Activated gamma-delta T cell (primary cell): ENCODE measurements around the gene MAGI2.

Source experiments
- DNase-seq: peaks from one replicate; lab custom pipeline; 2025; lab: John Stamatoyannopoulos, UW

Gene MAGI2

GRCh38 chr7:78489476-78490240 lies 963.8 kb downstream of the MAGI2 start:
- DNase-seq = no peak

GRCh38 chr7:78487464-78487863 lies 966.0 kb downstream of the MAGI2 start:
- no peak for DNase-seq

- no peak for DNase-seq
These were observed 974.1 kb downstream of the MAGI2 start for GRCh38 chr7:78479348-78479747.

- no peak for DNase-seq
These were observed 976.5 kb downstream of the MAGI2 start for GRCh38 chr7:78476851-78477405.

GRCh38 chr7:78473571-78474301 lies 979.7 kb downstream of the MAGI2 start:
- DNase-seq = no peak

- DNase-seq = no peak
These were observed 980.4 kb downstream of the MAGI2 start for GRCh38 chr7:78473021-78473420.

DNA sequence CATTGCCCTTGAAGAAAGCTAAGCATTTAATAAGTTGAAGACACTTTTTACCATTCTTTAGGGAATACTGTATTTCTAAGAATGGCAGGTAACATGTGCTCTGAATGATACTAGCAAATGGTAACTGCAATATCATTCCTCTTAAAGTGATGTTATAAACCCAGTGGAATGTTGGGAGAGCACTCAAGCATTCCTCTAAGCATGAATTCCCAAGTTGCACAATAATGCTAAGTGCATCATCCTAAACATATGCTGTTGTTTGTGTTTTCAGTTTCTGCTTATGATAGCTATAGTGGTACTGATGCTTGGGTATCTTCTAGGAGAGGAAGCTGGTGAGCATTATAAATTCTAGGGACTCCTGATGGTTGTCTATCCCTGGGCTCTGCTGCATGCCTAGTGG lies 980.9 kb downstream of the MAGI2 start:
- no peak for DNase-seq

DNA sequence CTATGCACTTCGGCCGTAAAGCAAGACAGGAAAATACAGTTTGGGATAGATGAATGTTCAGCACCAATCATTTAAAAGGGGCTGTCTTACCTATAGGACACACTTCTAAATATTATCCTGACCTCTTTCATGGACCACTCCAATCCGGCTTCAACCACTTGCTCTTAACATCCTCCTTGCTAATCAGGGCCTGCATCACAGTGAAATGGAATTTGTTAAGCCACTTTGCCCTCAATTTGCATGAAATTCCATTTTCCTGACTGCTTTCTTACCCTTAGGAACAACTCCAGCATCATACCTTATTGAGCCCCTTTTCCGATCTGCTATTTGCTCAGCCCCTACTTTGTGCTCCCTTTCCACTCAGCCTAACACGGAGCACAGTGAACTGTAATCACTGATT lies 987.6 kb downstream of the MAGI2 start:
- DNase-seq = no peak

DNA sequence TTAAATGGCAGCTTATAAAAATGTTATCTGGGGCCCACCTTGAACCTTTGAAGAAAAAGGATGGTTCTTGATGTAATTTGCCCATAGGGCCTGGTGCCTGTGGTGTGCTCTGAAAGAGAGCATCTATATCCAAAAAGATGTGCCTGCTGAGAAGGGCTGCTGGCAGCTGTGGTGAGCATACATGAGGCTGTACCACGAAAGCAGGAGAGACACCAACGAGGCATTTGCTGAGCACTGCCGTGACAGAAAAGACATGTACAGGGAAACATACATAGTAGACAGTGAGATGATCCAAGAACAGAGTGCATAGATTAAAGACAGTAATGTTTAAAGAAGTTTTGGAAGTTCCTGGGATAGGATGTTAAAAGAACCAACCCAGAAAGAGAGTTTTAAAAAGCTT lies 990.4 kb downstream of the MAGI2 start:
- no peak for DNase-seq

DNA sequence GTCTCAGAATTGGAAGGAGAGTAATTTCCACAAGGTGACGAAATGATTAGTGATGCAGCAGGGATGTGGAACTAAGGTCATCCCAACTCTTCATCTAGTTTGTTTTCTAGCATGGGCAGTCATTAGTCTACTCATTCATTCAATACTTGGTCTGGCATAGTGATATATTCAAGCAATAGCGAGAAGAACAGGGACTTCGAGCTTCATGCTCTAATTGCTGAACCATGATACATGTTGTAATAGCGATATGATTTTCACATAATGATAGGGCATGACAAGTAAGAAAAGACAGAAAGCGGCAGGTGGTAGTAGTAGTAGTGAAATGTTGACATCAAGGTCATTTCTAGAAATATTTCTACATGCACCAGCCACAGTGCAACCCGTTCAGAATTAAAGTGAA lies 1002.8 kb downstream of the MAGI2 start:
- DNase-seq = no peak

GRCh38 chr7:78448911-78449310 lies 1004.6 kb downstream of the MAGI2 start:
- no peak for DNase-seq

- no peak for DNase-seq
These were observed 1009.2 kb downstream of the MAGI2 start for GRCh38 chr7:78444267-78444666.

- DNase-seq = no peak
These were observed 1009.7 kb downstream of the MAGI2 start for GRCh38 chr7:78443811-78444210.

- no peak for DNase-seq
These were observed 1011.7 kb downstream of the MAGI2 start for GRCh38 chr7:78441737-78442136.

DNA sequence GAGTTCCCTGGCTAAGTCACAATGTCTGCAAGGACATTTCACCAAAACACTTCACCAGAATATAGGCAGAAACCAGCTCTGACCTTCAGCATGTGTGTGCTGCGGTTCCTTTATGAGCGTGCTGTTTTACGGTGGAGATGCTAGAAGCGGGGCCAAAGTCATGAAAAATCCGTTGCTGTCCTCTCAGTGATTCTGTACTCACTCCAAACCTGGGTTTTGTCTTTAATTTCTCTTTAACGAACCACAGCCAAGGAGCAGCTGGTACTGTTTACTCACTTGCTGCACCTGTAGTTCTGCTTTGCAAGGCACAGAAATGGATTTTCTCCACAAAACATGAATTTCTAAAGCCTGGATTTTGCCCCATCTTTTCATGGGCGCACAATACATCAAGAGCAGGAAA lies 1015.0 kb downstream of the MAGI2 start:
- no peak for DNase-seq

- no peak for DNase-seq
These were observed 1016.3 kb downstream of the MAGI2 start for GRCh38 chr7:78437118-78437517.

GRCh38 chr7:78435355-78435754 lies 1018.1 kb downstream of the MAGI2 start:
- DNase-seq = no peak

DNA sequence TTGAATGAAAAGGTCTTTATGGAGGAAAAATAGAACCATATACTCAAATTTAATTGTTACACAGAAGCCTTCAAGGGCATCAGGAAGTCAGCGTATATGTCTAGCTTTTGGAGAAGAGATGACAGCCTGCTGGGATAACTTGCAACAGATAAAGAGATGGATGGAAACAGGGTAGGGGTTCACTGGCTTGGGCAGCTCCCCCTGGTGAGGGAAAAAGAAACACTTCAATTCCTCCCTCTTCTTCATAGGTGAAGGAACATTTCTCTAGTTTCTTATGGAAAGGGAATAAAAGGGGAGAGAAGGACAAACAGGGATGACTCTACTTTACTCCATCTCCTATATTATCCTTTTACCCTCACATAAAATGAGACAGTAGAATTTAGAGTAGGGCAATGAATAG lies 1019.2 kb downstream of the MAGI2 start:
- no peak for DNase-seq

DNA sequence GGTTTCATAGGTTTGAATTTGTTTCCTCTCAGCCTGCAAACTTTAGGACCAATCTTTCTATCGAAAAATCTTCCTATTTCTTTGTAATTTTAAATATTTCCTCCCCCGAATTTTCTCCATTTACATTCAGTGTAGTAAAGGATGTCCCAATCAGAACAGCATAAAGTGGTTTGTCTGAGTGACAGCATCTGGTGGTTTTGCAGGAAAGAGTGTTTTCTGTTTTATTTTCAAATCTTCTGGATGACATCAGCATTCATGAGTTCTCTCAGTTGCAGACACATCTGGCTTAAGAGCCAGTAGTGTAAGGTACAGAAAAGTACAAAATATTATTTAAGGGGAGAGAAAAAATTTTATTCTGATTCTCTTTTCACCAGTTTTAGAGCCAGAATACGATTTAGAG lies 1020.0 kb downstream of the MAGI2 start:
- DNase-seq = no peak

GRCh38 chr7:78429878-78430277 lies 1023.6 kb downstream of the MAGI2 start:
- no peak for DNase-seq

GRCh38 chr7:78427209-78427608 lies 1026.3 kb downstream of the MAGI2 start:
- no peak for DNase-seq

- no peak for DNase-seq
These were observed 1033.5 kb downstream of the MAGI2 start for GRCh38 chr7:78420001-78420400.

DNA sequence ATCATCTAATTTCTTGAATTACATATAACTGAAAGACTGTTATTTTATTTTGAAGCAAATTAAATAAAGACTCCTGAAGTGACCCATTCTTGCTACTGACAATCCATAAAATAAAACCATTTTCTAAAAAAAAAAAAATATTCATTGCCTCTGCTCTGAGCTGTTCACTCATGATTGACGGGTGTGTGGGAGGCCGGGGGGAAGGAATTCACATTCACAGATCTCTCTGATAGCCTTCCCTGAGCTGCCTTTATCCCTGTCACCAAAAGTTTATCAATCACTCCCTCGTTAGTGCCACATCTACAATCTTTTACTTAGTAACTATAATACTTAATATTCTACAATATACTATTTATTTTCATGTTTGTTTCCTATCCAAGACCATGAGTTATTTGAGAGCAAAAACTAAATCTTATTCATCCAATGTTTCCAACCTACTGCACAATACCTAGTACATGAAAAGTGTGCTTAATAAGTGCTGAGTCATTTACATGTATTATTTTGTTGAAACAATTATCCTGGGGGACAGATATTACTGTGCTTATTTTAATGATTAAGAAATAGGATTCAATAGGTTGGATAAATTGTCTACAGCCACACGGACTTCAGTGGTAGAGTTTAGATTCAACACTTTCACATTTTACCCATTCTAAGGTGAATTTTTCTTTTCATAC lies 1036.2 kb downstream of the MAGI2 start:
- DNase-seq = no peak
